ENCODE results near the gene CRISPLD2.

DNA sequence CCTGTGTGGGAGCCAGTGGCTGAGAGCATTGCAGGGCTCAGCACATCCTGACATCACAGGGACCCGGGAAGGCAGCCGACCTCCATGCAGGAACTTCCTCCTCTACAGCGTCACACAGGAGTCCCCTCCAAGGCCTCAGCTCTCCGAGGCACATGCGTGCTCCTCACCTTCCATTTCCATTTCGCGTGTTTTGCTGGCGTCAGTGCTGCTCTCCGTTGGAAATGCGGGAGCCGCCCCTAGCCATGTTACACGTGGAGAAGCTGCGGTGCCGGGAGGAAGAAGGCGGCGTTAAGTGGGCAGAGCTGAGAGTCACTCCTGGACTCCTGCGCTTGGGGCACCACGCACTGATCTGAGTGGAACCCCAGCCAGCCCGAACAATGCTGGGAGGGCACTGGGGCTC, 25.2 kb upstream of the CRISPLD2 start:
- no peak for TF ChIP-seq POLR2A (IDR thresholded peaks at IDR 0.05)
- TF ChIP-seq, protein P1, sequence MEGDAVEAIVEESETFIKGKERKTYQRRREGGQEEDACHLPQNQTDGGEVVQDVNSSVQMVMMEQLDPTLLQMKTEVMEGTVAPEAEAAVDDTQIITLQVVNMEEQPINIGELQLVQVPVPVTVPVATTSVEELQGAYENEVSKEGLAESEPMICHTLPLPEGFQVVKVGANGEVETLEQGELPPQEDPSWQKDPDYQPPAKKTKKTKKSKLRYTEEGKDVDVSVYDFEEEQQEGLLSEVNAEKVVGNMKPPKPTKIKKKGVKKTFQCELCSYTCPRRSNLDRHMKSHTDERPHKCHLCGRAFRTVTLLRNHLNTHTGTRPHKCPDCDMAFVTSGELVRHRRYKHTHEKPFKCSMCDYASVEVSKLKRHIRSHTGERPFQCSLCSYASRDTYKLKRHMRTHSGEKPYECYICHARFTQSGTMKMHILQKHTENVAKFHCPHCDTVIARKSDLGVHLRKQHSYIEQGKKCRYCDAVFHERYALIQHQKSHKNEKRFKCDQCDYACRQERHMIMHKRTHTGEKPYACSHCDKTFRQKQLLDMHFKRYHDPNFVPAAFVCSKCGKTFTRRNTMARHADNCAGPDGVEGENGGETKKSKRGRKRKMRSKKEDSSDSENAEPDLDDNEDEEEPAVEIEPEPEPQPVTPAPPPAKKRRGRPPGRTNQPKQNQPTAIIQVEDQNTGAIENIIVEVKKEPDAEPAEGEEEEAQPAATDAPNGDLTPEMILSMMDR (IDR thresholded peaks at IDR 0.05) = no peak
